ENCODE results near the gene CHKB. TPM values are rescaled to one million over a fixed set of nuclear protein-coding genes. Genes with fewer than 3 reads are reported as not detected.

CHKB gene
- total and polyA plus RNA-seq, 10 of the 15 experiments (the other 5 are each of a cell fraction or from before 2014, with no cell fraction given) = 10.0 to 93.9 (median 57.0) TPM

GRCh38 chr22:50577697-50577986 lies 5.0 kb downstream of the CHKB start:
- no peak for DNase-seq (ENCODE audit: low read depth, low spot score)
- H2AFZ ChIP-seq (ENCODE audit: control insufficient read depth, low read depth, low read length) = no peak overlapping the region; the same call in 1 of the 2 replicates
- peaks cover 4 to 8% of the 10 kb centered on the region in 2 experiments; a peak in 3 of 4 replicates for H3K36me3 ChIP-seq (ENCODE audit: control insufficient read depth in 2 of 2, insufficient read depth in 2 of 2, low read length in 1 of 2)
- peak overlapping the region; percentile 60 for H3K9ac ChIP-seq (ENCODE audit: control insufficient read depth, insufficient read depth, low read length)
- BruUV-seq (replicated peaks) = no TSS peak
- 0 out of 2 replicates have a peak overlapping the region, but pooled peaks have one; percentile 42 for H3K4me2 ChIP-seq (ENCODE audit: control insufficient read depth, insufficient read depth)
- no peaks in the 10 kb centered on the region for H4K20me1 ChIP-seq (ENCODE audit: control insufficient read depth, insufficient read depth)
- in situ Hi-C loops (cut with MboI) (no loop called here), intact Hi-C loops (cut with micrococcal nuclease; ENCODE audit: unreplicated experiment) (no loop called here)
- no peaks in the 10 kb centered on the region for H3K9me3 ChIP-seq (replicated peaks; ENCODE audit: control insufficient read depth, insufficient read depth, low read length)
- POLR2A ChIA-PET = no interaction called here
- H3K4me3 ChIP-seq = no peak overlapping the region
- H3K79me2 ChIP-seq (ENCODE audit: control insufficient read depth, insufficient read depth, low read length) = peaks cover 13% of the 10 kb centered on the region
- 46% methylated on average over 15 of the region's 23 CpGs for WGBS (ENCODE audit: insufficient coverage, insufficient replicate concordance, low lambda C conversion rate, missing lambda C conversion rate)
- no peak overlapping the region; the same call in 1 of the 2 replicates for H3K27ac ChIP-seq (ENCODE audit: control insufficient read depth, insufficient read depth)
- no peak for TF ChIP-seq CTCF (IDR thresholded peaks at IDR 0.05 in 2 of 3, conservative IDR thresholded peaks at IDR 0.05 in 1 of 3; ENCODE audit: control insufficient read depth in 2 of 3, extremely low read depth in 1 of 3, insufficient read depth in 1 of 3, low read depth in 3 of 3, low read length in 3 of 3)
- TF ChIP-seq RELB (IDR thresholded peaks at IDR 0.05; ENCODE audit: low read depth) = no peak
- TF ChIP-seq SP1 (IDR thresholded peaks at IDR 0.05; ENCODE audit: low read depth, low read length) = no peak
- peak; percentile 12; the same call in 1 of the 2 replicates for TF ChIP-seq POLR2A (IDR thresholded peaks at IDR 0.05; ENCODE audit: low read depth, low read length)
- no peak for TF ChIP-seq HDAC2 (IDR thresholded peaks at IDR 0.05)
- TF ChIP-seq TCF3 (IDR thresholded peaks at IDR 0.05; ENCODE audit: borderline replicate concordance, insufficient read depth, low read depth, low read length) = no peak
- CTCF ChIA-PET = interaction anchor here (0.8 kb wide), 1 partner anchor 30 kb away, joined by 3 read pairs; no protein-coding TSS in a partner anchor
- SMC1A ChIA-PET (ENCODE audit: uncharacterized antibody, unreplicated experiment) = no interaction called here
- ATAC-seq = no peak
- RAD21 ChIA-PET (ENCODE audit: unreplicated experiment) = no interaction called here
- peaks cover 15% of the 10 kb centered on the region for H3K4me1 ChIP-seq (ENCODE audit: control insufficient read depth, insufficient read depth, low read length)
- H3K27me3 ChIP-seq (replicated peaks in 1 of 2; ENCODE audit: control insufficient read depth in 2 of 2, insufficient read depth in 2 of 2, low read length in 1 of 2) = no peaks in the 10 kb centered on the region
- FAIRE-seq = no peak

Measured in GM12878 (cell line).